H9 (cell line): ENCODE results near the gene DNAJB6. TPM values are rescaled to one million over a fixed set of nuclear protein-coding genes. Genes with fewer than 3 reads are reported as not detected.

ENCODE experiments used
- DNase-seq: peaks from one replicate; pipeline ENCODE4 v3.0.0-alpha.2; 2017
- H2AFZ ChIP-seq: one replicate; pipeline ENCODE4 v1.6.1; 2013; ENCODE audit warnings: mild to moderate bottlenecking, low read length, control low read depth, moderate library complexity
- H2AK5ac ChIP-seq: 2 replicates; pipeline ENCODE4 v1.6.1; 2013; ENCODE audit warnings: low read length, control low read depth, mixed read lengths; ENCODE audit not compliant: insufficient read length
- H2BK120ac ChIP-seq: one replicate; pipeline ENCODE4 v1.6.1; 2013; ENCODE audit warnings: low read depth, mild to moderate bottlenecking, low read length, control low read depth, inconsistent platforms; ENCODE audit not compliant: poor library complexity, severe bottlenecking
- H2BK12ac ChIP-seq: 2 replicates; pipeline ENCODE4 v1.6.1; 2013; ENCODE audit warnings: low read length, control low read depth, mixed read lengths, low read depth; ENCODE audit not compliant: insufficient read length
- H2BK15ac ChIP-seq: 2 replicates; pipeline ENCODE4 v1.6.1; 2013; ENCODE audit warnings: low read depth, low read length, control low read depth
- H2BK20ac ChIP-seq: one replicate; pipeline ENCODE4 v1.6.1; 2013; ENCODE audit warnings: low read depth, mild to moderate bottlenecking, low read length, control low read depth, inconsistent platforms; ENCODE audit not compliant: poor library complexity, severe bottlenecking
- H2BK5ac ChIP-seq: 2 replicates; pipeline ENCODE4 v1.6.1; 2013; ENCODE audit warnings: low read length, control low read depth, mixed read lengths; ENCODE audit not compliant: insufficient read length
- H3K14ac ChIP-seq: 2 replicates; pipeline ENCODE4 v1.6.1; 2013; ENCODE audit warnings: low read length, control low read depth; ENCODE audit not compliant: insufficient read depth
- H3K18ac ChIP-seq: 2 replicates; pipeline ENCODE4 v1.6.1; 2013; ENCODE audit warnings: low read depth, mild to moderate bottlenecking, mixed read lengths, low read length, control low read depth; ENCODE audit not compliant: insufficient read length
- H3K23ac ChIP-seq: 2 replicates; pipeline ENCODE4 v1.6.1; 2013; ENCODE audit warnings: low read length, control low read depth, mixed read lengths, low read depth; ENCODE audit not compliant: insufficient read length
- H3K23me2 ChIP-seq: 2 replicates; pipeline ENCODE4 v1.6.1; 2013; ENCODE audit warnings: low read depth, mild to moderate bottlenecking, mixed read lengths, low read length, control low read depth; ENCODE audit not compliant: insufficient read length, poor library complexity, severe bottlenecking
- H3K27ac ChIP-seq: 2 replicates; pipeline ENCODE4 v1.5.1; 2013; ENCODE audit warnings: low read length, control low read depth, mixed read lengths, low read depth; ENCODE audit not compliant: insufficient read length
- H3K27me3 ChIP-seq: 2 replicates; pipeline ENCODE4 v1.6.1; 2013; ENCODE audit warnings: low read length, control low read depth, inconsistent platforms; ENCODE audit not compliant: insufficient read depth
- H3K4ac ChIP-seq: 2 replicates; pipeline ENCODE4 v1.6.1; 2013; ENCODE audit warnings: low read depth, mild to moderate bottlenecking, control low read depth, inconsistent platforms, low read length, moderate library complexity
- H3K4me1 ChIP-seq: 2 replicates; pipeline ENCODE4 v1.6.1; 2013; ENCODE audit warnings: low read length, control low read depth, inconsistent platforms; ENCODE audit not compliant: insufficient read depth
- H3K4me2 ChIP-seq: 2 replicates; pipeline ENCODE4 v1.6.1; 2013; ENCODE audit warnings: low read length, control low read depth, mixed read lengths; ENCODE audit not compliant: insufficient read length, insufficient read depth
- H3K56ac ChIP-seq: 2 replicates; pipeline ENCODE4 v1.6.1; 2013; ENCODE audit warnings: low read depth, mild to moderate bottlenecking, mixed read lengths, low read length, control low read depth; ENCODE audit not compliant: insufficient read length
- H3K79me1 ChIP-seq: 2 replicates; pipeline ENCODE4 v1.6.1; 2013; ENCODE audit warnings: low read depth, mild to moderate bottlenecking, moderate library complexity, low read length, control low read depth, inconsistent platforms; ENCODE audit not compliant: insufficient read depth, poor library complexity, severe bottlenecking
- H3K79me2 ChIP-seq: 2 replicates; pipeline ENCODE4 v1.6.1; 2013; ENCODE audit warnings: low read length, control low read depth, inconsistent platforms; ENCODE audit not compliant: insufficient read depth
- H3K9ac ChIP-seq: 2 replicates; pipeline ENCODE4 v1.6.1; 2013; ENCODE audit warnings: low read length, control low read depth, mixed read lengths; ENCODE audit not compliant: insufficient read length; ENCODE audit errors: extremely low read depth
- H3K9me3 ChIP-seq: one replicate; pipeline ENCODE4 v1.6.1; 2013; ENCODE audit warnings: low read depth, low read length, inconsistent platforms; ENCODE audit not compliant: control insufficient read depth
- H3T11ph ChIP-seq: one replicate; pipeline ENCODE4 v1.6.1; 2013; ENCODE audit warnings: mild to moderate bottlenecking, low read length, control low read depth, inconsistent platforms
- H4K20me1 ChIP-seq: one replicate; pipeline ENCODE4 v1.6.1; 2013; ENCODE audit not compliant: control insufficient read depth, insufficient read length, insufficient read depth
- H4K5ac ChIP-seq: 2 replicates; pipeline ENCODE4 v1.6.1; 2013; ENCODE audit warnings: low read depth, mild to moderate bottlenecking, mixed read lengths, low read length, control low read depth; ENCODE audit not compliant: insufficient read length
- H4K8ac ChIP-seq: replicated peaks from 2 replicates; pipeline ENCODE4 v1.6.1; 2013; ENCODE audit warnings: low read length, control low read depth, mixed read lengths, low read depth; ENCODE audit not compliant: insufficient read length
- H4K91ac ChIP-seq: 2 replicates; pipeline ENCODE4 v1.6.1; 2013; ENCODE audit warnings: low read depth, mild to moderate bottlenecking, moderate library complexity, mixed read lengths, low read length, control low read depth; ENCODE audit not compliant: insufficient read length
- H3K27ac Mint-ChIP-seq, 3 experiments: 2 replicates in 2 of 3; 3 replicates in 1 of 3; pipeline ENCODE4 v1.8.0; 2020 to 2021; ENCODE audit warnings: mixed read lengths in 3 of 3, mild to moderate bottlenecking in 1 of 3, moderate library complexity in 1 of 3
- H3K27me3 Mint-ChIP-seq: 2 replicates; pipeline ENCODE4 v1.8.0; 2021; ENCODE audit warnings: low read depth, mild to moderate bottlenecking, moderate library complexity, mixed read lengths
- H3K36me3 Mint-ChIP-seq, 3 experiments: 2 replicates in 2 of 3; 3 replicates in 1 of 3; pipeline ENCODE4 v1.8.0; 2020 to 2021; ENCODE audit warnings: low read depth in 3 of 3, mixed read lengths in 3 of 3; ENCODE audit not compliant: insufficient read depth in 1 of 3
- H3K4me1 Mint-ChIP-seq, 2 experiments: 2 replicates each; pipeline ENCODE4 v1.8.0; 2020; ENCODE audit warnings: mixed read lengths in 2 of 2
- H3K4me3 Mint-ChIP-seq, 2 experiments: 2 replicates in 1 of 2; 3 replicates in 1 of 2; pipeline ENCODE4 v1.8.0; 2020 to 2021; ENCODE audit warnings: mild to moderate bottlenecking in 2 of 2, mixed read lengths in 2 of 2, moderate library complexity in 1 of 2
- H3K9me3 Mint-ChIP-seq, 2 experiments: 2 replicates in 1 of 2; 3 replicates in 1 of 2; pipeline ENCODE4 v1.8.0; 2020; ENCODE audit warnings: mild to moderate bottlenecking in 2 of 2, mixed read lengths in 2 of 2, moderate library complexity in 1 of 2
- CTCF ChIP-seq: fragments of 200-600 bp; sonication (generic); conservative IDR thresholded peaks from 3 replicates; pipeline ENCODE4 v1.8.0; 2021; ENCODE audit warnings: antibody characterized with exemption, mild to moderate bottlenecking
- WGBS: extraction: QIAGEN DNeasy Blood & Tissue Kit; methylation state at CpG from one replicate; pipeline ENCODE4 v1.1.7; 2013; ENCODE audit warnings: missing lambda C conversion rate, low lambda C conversion rate, mixed read lengths; ENCODE audit not compliant: insufficient read length; ENCODE audit errors: extremely low coverage; 5-methylcytosine and 5-hydroxymethylcytosine counted together
- total RNA-seq: library from RNA; stranded (reverse); gene quantifications from 2 replicates; pipeline ENCODE4 v1.2.1, GENCODE V29; 2021

The DNAJB6 gene
- total RNA-seq, 1 experiment from 2014 or later: 215 TPM

GRCh38 chr7:157425761-157426160, 89.0 kb downstream of the DNAJB6 start:
- Histone ChIP-seq H2AK5ac (no peak overlapping the region), H3K23me2 (no peaks in the 10 kb centered on the region), H3K4ac (no peak overlapping the region), H2BK120ac (no peak overlapping the region), H3K9me3 (no peaks in the 10 kb centered on the region), H3K27ac (no peak overlapping the region), H3K79me1 (no peaks in the 10 kb centered on the region), H2AFZ (no peak overlapping the region), H3K18ac (no peak overlapping the region), H3K4me2 (no peak overlapping the region), H2BK15ac (no peak overlapping the region), H3K9ac (no peak overlapping the region), H3K14ac (no peak overlapping the region), H3K79me2 (no peaks in the 10 kb centered on the region), H3K23ac (no peak overlapping the region), H3K56ac (no peak overlapping the region), H4K8ac (no peak overlapping the region), H3T11ph (no peak overlapping the region), H2BK12ac (no peak overlapping the region), H4K5ac (no peak overlapping the region), H3K27me3 (no peaks in the 10 kb centered on the region), H4K20me1 (no peaks in the 10 kb centered on the region), H4K91ac (no peak overlapping the region), H3K4me1 (no peaks in the 10 kb centered on the region), H2BK20ac (no peak overlapping the region), H2BK5ac (no peak overlapping the region)
- no CpG with 5 or more reads among the region's 19 CpGs for WGBS
- H3K4me1 Mint-ChIP-seq: no peaks in the 10 kb centered on the region
- H3K27me3 Mint-ChIP-seq: no peaks in the 10 kb centered on the region
- no peaks in the 10 kb centered on the region for H3K9me3 Mint-ChIP-seq
- H3K36me3 Mint-ChIP-seq: peaks cover 0 to 4% (median 0%) of the 10 kb centered on the region in 3 experiments; a peak in 2 of 7 replicates
- TF ChIP-seq CTCF: no peak
- DNase-seq: no peak
- no peak overlapping the region; a peak in 1 of 7 replicates for H3K27ac Mint-ChIP-seq
- H3K4me3 Mint-ChIP-seq: no peak overlapping the region
